ENCODE measurements around the gene ABCB8. TPM values are rescaled to one million over a fixed set of nuclear protein-coding genes. Genes with fewer than 3 reads are reported as not detected.
A peak's percentile ranks its signal among the peaks of the same experiment; 100 is the strongest.

Gene ABCB8
- total and polyA plus RNA-seq, 9 of the 15 experiments (the other 6 are each of a cell fraction or from before 2014, with no cell fraction given): 7.6 to 106 (median 36.3) TPM

GRCh38 chr7:151082141-151083070, 54.2 kb downstream of the ABCB8 start (continued):
- TF ChIP-seq HMGXB4 (CRISPR knock-in tag; IDR thresholded peaks at IDR 0.05) (no peak), NKRF (IDR thresholded peaks at IDR 0.05; ENCODE audit: borderline replicate concordance) (peak; percentile 81), ARID3B (CRISPR knock-in tag; IDR thresholded peaks at IDR 0.05; ENCODE audit: borderline replicate concordance) (no peak), SNIP1 (IDR thresholded peaks at IDR 0.05; ENCODE audit: low read depth) (no peak), ZKSCAN3 (CRISPR knock-in tag; IDR thresholded peaks at IDR 0.05) (no peak), STAT6 (CRISPR knock-in tag; IDR thresholded peaks at IDR 0.05) (no peak), ZNF431 (CRISPR knock-in tag; IDR thresholded peaks at IDR 0.05) (no peak), CBX2 (IDR thresholded peaks at IDR 0.05; ENCODE audit: insufficient read depth, low read length, poor library complexity, severe bottlenecking) (no peak), PRMT5 (CRISPR knock-in tag; IDR thresholded peaks at IDR 0.05) (no peak), SLC30A9 (CRISPR knock-in tag; IDR thresholded peaks at IDR 0.05) (no peak), ZNF764 (CRISPR knock-in tag; IDR thresholded peaks at IDR 0.05; ENCODE audit: low read depth) (no peak), THAP12 (CRISPR knock-in tag; IDR thresholded peaks at IDR 0.05) (0 out of 2 replicates have a peak, but pooled peaks have one; percentile 18), NR2C2 (CRISPR knock-in tag; IDR thresholded peaks at IDR 0.05) (no peak), NR2C2 (tag; IDR thresholded peaks at IDR 0.05) (no peak), XRCC5 (IDR thresholded peaks at IDR 0.05; ENCODE audit: low read depth, low read length) (no peak)

All from K562 (cell line).